ENCODE measurements around the gene ZBTB47. TPM values are rescaled to one million over a fixed set of nuclear protein-coding genes. Genes with fewer than 3 reads are reported as not detected.

ZBTB47 gene
- total RNA-seq, 2 donors from 2014 or later: 4.0 to 9.0 TPM

- intact Hi-C loops (cut with DNase I): no loop called here
- H3K9me3 ChIP-seq: no peaks in the 10 kb centered on the region
- no peak overlapping the region for H3K4me3 ChIP-seq
- no peaks in the 10 kb centered on the region for H3K27me3 ChIP-seq
- H3K4me1 ChIP-seq: no peaks in the 10 kb centered on the region
- no peak for TF ChIP-seq CTCF (IDR thresholded peaks at IDR 0.05)
- H3K36me3 ChIP-seq: no peaks in the 10 kb centered on the region
- no peak for DNase-seq
- H3K27ac ChIP-seq: no peak overlapping the region
- no peak overlapping the region for H3K9ac ChIP-seq (ENCODE audit: low read depth in 2 of 2, low read length in 2 of 2)
Observed at GRCh38 chr3:42647821-42648459, 5.6 kb upstream of the ZBTB47 start.

- H3K9me3 ChIP-seq: no peaks in the 10 kb centered on the region
- H3K36me3 ChIP-seq: no peaks in the 10 kb centered on the region
- H3K9ac ChIP-seq (ENCODE audit: low read depth in 2 of 2, low read length in 2 of 2): no peak overlapping the region
- H3K27ac ChIP-seq: no peak overlapping the region
- TF ChIP-seq CTCF (IDR thresholded peaks at IDR 0.05): no peak
- no peaks in the 10 kb centered on the region for H3K27me3 ChIP-seq
- intact Hi-C loops (cut with DNase I): no loop called here
- no peaks in the 10 kb centered on the region for H3K4me1 ChIP-seq
- H3K4me3 ChIP-seq: no peak overlapping the region
- no peak for DNase-seq
Observed at GRCh38 chr3:42649006-42649405, 4.5 kb upstream of the ZBTB47 start.

GRCh38 chr3:42649783-42650182 lies 3.7 kb upstream of the ZBTB47 start:
- no peak overlapping the region for H3K4me3 ChIP-seq
- intact Hi-C loops (cut with DNase I): no loop called here
- no peak for DNase-seq
- no peaks in the 10 kb centered on the region for H3K36me3 ChIP-seq
- no peak overlapping the region for H3K27ac ChIP-seq
- no peak overlapping the region for H3K9ac ChIP-seq (ENCODE audit: low read depth in 2 of 2, low read length in 2 of 2)
- no peaks in the 10 kb centered on the region for H3K4me1 ChIP-seq
- H3K27me3 ChIP-seq: no peaks in the 10 kb centered on the region
- H3K9me3 ChIP-seq: no peaks in the 10 kb centered on the region
- no peak for TF ChIP-seq CTCF (IDR thresholded peaks at IDR 0.05)

- no peak for DNase-seq
- H3K9ac ChIP-seq (ENCODE audit: low read depth in 2 of 2, low read length in 2 of 2): peak overlapping the region in 1 of 2 donors; percentile 19
- H3K4me1 ChIP-seq: no peaks in the 10 kb centered on the region
- intact Hi-C loops (cut with DNase I): no loop called here
- no peak overlapping the region for H3K4me3 ChIP-seq
- TF ChIP-seq CTCF (IDR thresholded peaks at IDR 0.05): no peak
- H3K27ac ChIP-seq: no peak overlapping the region
- H3K27me3 ChIP-seq: no peaks in the 10 kb centered on the region
- no peaks in the 10 kb centered on the region for H3K36me3 ChIP-seq
- no peaks in the 10 kb centered on the region for H3K9me3 ChIP-seq
Observed at GRCh38 chr3:42651248-42652091, 2.0 kb upstream of the ZBTB47 start.

GRCh38 chr3:42652251-42652610 lies 1.3 kb upstream of the ZBTB47 start:
- Histone ChIP-seq H3K27ac (peak overlapping the region; percentile 48), H3K36me3 (no peaks in the 10 kb centered on the region), H3K4me1 (no peaks in the 10 kb centered on the region), H3K9me3 (no peaks in the 10 kb centered on the region), H3K9ac (ENCODE audit: low read depth in 2 of 2, low read length in 2 of 2) (peak overlapping the region; percentile 19 to 24), H3K4me3 (peak overlapping the region; percentile 64), H3K27me3 (no peaks in the 10 kb centered on the region)
- no peak for DNase-seq
- intact Hi-C loops (cut with DNase I): no loop called here
- no peak for TF ChIP-seq CTCF (IDR thresholded peaks at IDR 0.05)

Measured in colonic mucosa (tissue), 4 donors.